Activated T-helper 1 cell treated with anti-CD3 and anti-CD28 coated beads, Interleukin-12 subunit alpha, Interleukin-12 subunit beta, Interleukin-2, Interleukin-4 antibody, amounts not matched to agents 30 ng/mL and 10 ng/mL and 1 ng/mL, durations not matched to agents 14 hours and 24 hours and 36 hours (primary cell): ENCODE results near the gene ITFG1. TPM values are rescaled to one million over a fixed set of nuclear protein-coding genes. Genes with fewer than 3 reads are reported as not detected.
"Not testable (repeated sequence)": the region's sequence is repeated elsewhere in the genome, so short reads cannot be mapped to it uniquely, and the experiment has no call there.

Experiments
- DNase-seq: peaks from one replicate; pipeline ENCODE4 v3.0.0; 2021; ENCODE audit warnings: low spot score
- H3K27ac Mint-ChIP-seq: one replicate; pipeline ENCODE4 v1.8.0; 2021; ENCODE audit warnings: mild to moderate bottlenecking, mixed read lengths
- H3K27me3 Mint-ChIP-seq: one replicate; pipeline ENCODE4 v1.8.0; 2022; ENCODE audit warnings: mild to moderate bottlenecking, moderate library complexity, mixed read lengths; ENCODE audit not compliant: insufficient read depth
- H3K36me3 Mint-ChIP-seq: one replicate; pipeline ENCODE4 v1.8.0; 2021; ENCODE audit warnings: low read depth, mixed read lengths
- H3K4me1 Mint-ChIP-seq: one replicate; pipeline ENCODE4 v1.8.0; 2021; ENCODE audit warnings: low read depth, mixed read lengths
- H3K4me3 Mint-ChIP-seq: one replicate; pipeline ENCODE4 v1.8.0; 2021; ENCODE audit warnings: mild to moderate bottlenecking, moderate library complexity, mixed read lengths
- H3K9me3 Mint-ChIP-seq: one replicate; pipeline ENCODE4 v1.8.0; 2021; ENCODE audit warnings: mixed read lengths
- intact Hi-C: fragments of 100-400 bp; cut with micrococcal nuclease; formaldehyde crosslinking; loops from one replicate; pipeline ENCODE4 v1.15.1; 2024
- total RNA-seq: library from RNA; stranded (reverse); gene quantifications from 2 replicates; pipeline ENCODE4 v1.2.3, GENCODE V29; 2022

ITFG1 gene
- total RNA-seq, 1 donor from 2014 or later: 25.4 TPM

GRCh38 chr16:47330562-47330961 is 130.3 kb downstream of the ITFG1 start:
- peaks cover 13% of the 10 kb centered on the region for H3K9me3 Mint-ChIP-seq
- intact Hi-C loops, DNase-seq, H3K27ac Mint-ChIP-seq, H3K27me3 Mint-ChIP-seq, H3K4me3 Mint-ChIP-seq, H3K4me1 Mint-ChIP-seq, H3K36me3 Mint-ChIP-seq: not testable (repeated sequence)

- H3K27me3 Mint-ChIP-seq, intact Hi-C loops, H3K36me3 Mint-ChIP-seq, H3K4me3 Mint-ChIP-seq, H3K27ac Mint-ChIP-seq, DNase-seq, H3K4me1 Mint-ChIP-seq: not testable (repeated sequence)
- H3K9me3 Mint-ChIP-seq: peaks cover 13% of the 10 kb centered on the region
Measured at GRCh38 chr16:47324309-47324708, 136.6 kb downstream of the ITFG1 start.

- no peak for DNase-seq
- intact Hi-C loops: no loop called here
- H3K36me3 Mint-ChIP-seq: peaks cover 1% of the 10 kb centered on the region
Measured at GRCh38 chr16:47323241-47323640, 137.6 kb downstream of the ITFG1 start.

DNA sequence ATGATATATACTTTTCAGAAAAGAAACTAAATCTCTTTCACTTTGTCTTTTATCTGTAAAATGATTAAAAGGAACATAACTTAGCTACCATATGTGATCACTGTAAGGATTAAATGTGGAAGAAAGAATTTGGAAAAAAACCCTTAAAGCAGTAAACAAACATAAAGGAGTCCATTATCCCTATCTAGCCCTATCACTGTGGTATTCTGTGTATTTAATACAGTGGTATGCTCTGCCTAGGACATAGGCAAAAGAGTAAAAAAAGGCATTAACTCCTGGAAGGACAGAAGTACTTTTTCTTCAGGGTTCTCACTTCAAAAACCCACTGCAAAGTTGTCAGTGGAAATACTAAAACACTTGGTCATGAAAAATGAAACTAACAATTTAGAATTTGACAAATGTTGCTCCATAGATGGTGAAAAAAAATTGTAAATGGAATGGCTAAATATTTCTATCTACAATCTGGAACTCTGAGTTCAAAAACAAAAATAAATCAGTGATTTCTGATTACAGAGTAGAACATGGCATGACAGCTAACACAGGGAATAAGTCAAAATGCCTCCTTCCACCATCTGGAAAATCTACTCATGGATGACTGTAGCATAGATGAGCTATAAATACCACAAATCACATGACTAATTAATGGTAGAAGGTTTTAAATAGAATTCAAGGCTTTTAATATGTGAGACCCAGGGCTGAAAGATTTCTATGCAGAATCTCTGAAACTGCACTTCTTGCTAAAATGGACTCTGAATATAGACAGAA is 140.1 kb downstream of the ITFG1 start:
- no peak overlapping the region for H3K27ac Mint-ChIP-seq
- H3K4me1 Mint-ChIP-seq: no peaks in the 10 kb centered on the region

More at GRCh38 chr16:47323241-47323640, 137.6 kb downstream of the ITFG1 start:
- Mint-ChIP-seq H3K4me1 (no peaks in the 10 kb centered on the region), H3K4me3 (no peak overlapping the region), H3K27me3 (no peaks in the 10 kb centered on the region), H3K9me3 (peaks cover 8% of the 10 kb centered on the region), H3K27ac (no peak overlapping the region)

DNA sequence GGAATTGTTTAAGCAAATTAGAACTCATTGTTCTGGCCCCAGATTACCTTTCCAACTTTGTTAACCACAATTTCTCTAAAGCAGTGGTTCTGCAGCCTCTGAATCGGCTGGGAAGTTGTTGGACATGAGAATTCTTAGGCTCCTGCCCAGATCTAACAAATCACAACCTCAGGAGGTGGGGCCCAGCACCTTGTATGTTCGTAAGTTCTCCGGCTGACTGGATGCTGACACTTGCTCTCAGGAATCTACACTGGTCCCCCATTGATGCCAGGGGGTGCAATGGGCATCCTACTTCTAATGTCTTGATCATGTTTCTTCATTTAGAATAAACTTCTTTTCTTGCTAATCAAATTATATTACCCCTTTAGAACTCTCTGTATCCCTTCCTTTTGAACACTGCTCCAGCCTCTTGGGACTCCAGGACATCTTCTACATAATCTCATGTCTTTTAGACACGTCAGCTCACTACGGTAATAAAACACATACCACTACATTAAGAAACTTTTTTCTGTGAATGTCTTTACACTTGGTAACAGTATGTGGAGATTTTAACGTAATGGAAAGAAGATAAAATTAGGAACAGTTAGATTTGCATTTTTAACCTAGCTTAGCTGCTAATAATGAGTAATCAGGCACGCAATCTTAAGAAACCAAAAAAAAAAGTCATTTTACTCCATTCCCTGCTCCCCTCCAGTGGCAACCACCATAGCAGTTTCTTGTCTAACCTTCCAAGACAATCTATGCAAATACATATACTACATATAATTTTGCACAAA is 143.2 kb downstream of the ITFG1 start:
- Mint-ChIP-seq H3K4me3 (no peak overlapping the region), H3K36me3 (peaks cover 1% of the 10 kb centered on the region), H3K27me3 (no peaks in the 10 kb centered on the region), H3K4me1 (no peaks in the 10 kb centered on the region), H3K27ac (no peak overlapping the region), H3K9me3 (no peaks in the 10 kb centered on the region)
- DNase-seq: no peak
- intact Hi-C loops: no loop called here

More for the DNA sequence above, 140.1 kb downstream of the ITFG1 start:
- Mint-ChIP-seq H3K27me3 (no peaks in the 10 kb centered on the region), H3K9me3 (peaks cover 2% of the 10 kb centered on the region), H3K4me3 (no peak overlapping the region), H3K36me3 (peaks cover 1% of the 10 kb centered on the region)
- intact Hi-C loops: no loop called here
- DNase-seq: no peak

- Mint-ChIP-seq H3K9me3 (no peaks in the 10 kb centered on the region), H3K36me3 (peaks cover 1% of the 10 kb centered on the region), H3K4me1 (no peaks in the 10 kb centered on the region), H3K27ac (no peak overlapping the region), H3K4me3 (no peak overlapping the region), H3K27me3 (no peaks in the 10 kb centered on the region)
- DNase-seq: no peak
- intact Hi-C loops: no loop called here
Measured at GRCh38 chr16:47316442-47317015, 144.3 kb downstream of the ITFG1 start.

GRCh38 chr16:47311738-47312505 is 148.9 kb downstream of the ITFG1 start:
- no peak for DNase-seq
- Mint-ChIP-seq H3K9me3 (no peaks in the 10 kb centered on the region), H3K27ac (no peak overlapping the region), H3K27me3 (no peaks in the 10 kb centered on the region), H3K4me3 (no peak overlapping the region), H3K36me3 (no peaks in the 10 kb centered on the region), H3K4me1 (no peaks in the 10 kb centered on the region)
- intact Hi-C loops: no loop called here

GRCh38 chr16:47310792-47311211 is 150.1 kb downstream of the ITFG1 start:
- H3K4me3 Mint-ChIP-seq: no peak overlapping the region
- no peak for DNase-seq
- no peaks in the 10 kb centered on the region for H3K4me1 Mint-ChIP-seq
- H3K27me3 Mint-ChIP-seq: no peaks in the 10 kb centered on the region
- intact Hi-C loops: no loop called here
- no peak overlapping the region for H3K27ac Mint-ChIP-seq
- no peaks in the 10 kb centered on the region for H3K9me3 Mint-ChIP-seq
- no peaks in the 10 kb centered on the region for H3K36me3 Mint-ChIP-seq

GRCh38 chr16:47309581-47310312 is 151.1 kb downstream of the ITFG1 start:
- Mint-ChIP-seq H3K27ac (no peak overlapping the region), H3K27me3 (no peaks in the 10 kb centered on the region), H3K4me1 (no peaks in the 10 kb centered on the region), H3K9me3 (no peaks in the 10 kb centered on the region), H3K36me3 (peaks cover 3% of the 10 kb centered on the region), H3K4me3 (no peak overlapping the region)
- intact Hi-C loops: no loop called here
- no peak for DNase-seq

GRCh38 chr16:47308601-47309000 is 152.3 kb downstream of the ITFG1 start:
- H3K4me1 Mint-ChIP-seq: no peaks in the 10 kb centered on the region
- intact Hi-C loops: no loop called here
- H3K36me3 Mint-ChIP-seq: peaks cover 3% of the 10 kb centered on the region
- no peaks in the 10 kb centered on the region for H3K9me3 Mint-ChIP-seq
- H3K27ac Mint-ChIP-seq: no peak overlapping the region
- no peak overlapping the region for H3K4me3 Mint-ChIP-seq
- no peak for DNase-seq
- no peaks in the 10 kb centered on the region for H3K27me3 Mint-ChIP-seq

GRCh38 chr16:47304563-47304962 is 156.3 kb downstream of the ITFG1 start:
- Mint-ChIP-seq H3K27me3 (no peaks in the 10 kb centered on the region), H3K4me1 (no peaks in the 10 kb centered on the region), H3K27ac (no peak overlapping the region), H3K4me3 (no peak overlapping the region), H3K9me3 (no peaks in the 10 kb centered on the region), H3K36me3 (peaks cover 3% of the 10 kb centered on the region)
- intact Hi-C loops: no loop called here
- DNase-seq: no peak

- Mint-ChIP-seq H3K27ac (no peak overlapping the region), H3K4me1 (no peaks in the 10 kb centered on the region), H3K27me3 (no peaks in the 10 kb centered on the region), H3K36me3 (peaks cover 5% of the 10 kb centered on the region), H3K4me3 (no peak overlapping the region), H3K9me3 (peaks cover 13% of the 10 kb centered on the region)
- intact Hi-C loops: no loop called here
- no peak for DNase-seq
Measured at GRCh38 chr16:47299587-47299986, 161.3 kb downstream of the ITFG1 start.
